Stimulated activated CD4-positive, alpha-beta T cell treated with anti-CD3 and anti-CD28 coated beads, TNF-alpha, amount 100 ng/mL, for 4 hours (primary cell): Measurements from ENCODE around the gene MSI2.

ENCODE experiments used
- DNase-seq, 3 experiments: peaks; one replicate each; pipeline ENCODE4 v3.0.0-alpha.2; 2020; ENCODE audit warnings: low read depth in 3 of 3

The MSI2 gene

DNA sequence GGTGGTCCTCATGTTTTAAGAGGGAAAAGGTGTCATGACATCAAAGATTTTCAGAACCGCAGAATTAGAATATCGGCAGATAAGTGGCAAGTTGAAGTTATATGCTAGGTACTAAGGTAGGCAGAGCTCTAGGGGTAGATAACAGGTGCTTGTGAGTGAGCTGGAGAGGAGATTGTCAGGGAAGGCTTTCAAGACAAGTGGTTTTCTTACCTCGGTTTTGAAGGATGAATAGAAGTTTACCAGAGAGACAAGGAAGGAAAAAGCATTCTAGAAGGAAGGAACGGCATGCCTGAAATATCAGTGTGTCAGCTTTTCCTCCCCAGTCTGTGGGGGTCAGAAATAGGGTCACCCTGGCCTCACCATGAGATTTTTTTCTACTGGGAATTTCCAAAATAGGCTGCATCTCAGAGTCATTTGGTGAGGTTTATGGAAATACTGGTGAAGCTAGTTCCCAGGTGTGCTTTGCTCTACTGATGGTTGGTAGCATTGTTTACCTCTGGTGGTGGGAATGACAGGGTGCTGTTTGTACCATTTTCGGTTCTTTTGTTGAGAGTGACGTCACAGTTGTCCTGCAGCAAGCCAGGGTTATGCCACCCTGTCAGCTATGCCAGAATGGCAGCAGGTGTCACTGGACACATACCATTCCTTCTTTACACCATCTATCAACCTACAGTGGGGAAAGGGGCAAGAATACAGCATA lies 112.5 kb downstream of the MSI2 start:
- no peak for DNase-seq

DNA sequence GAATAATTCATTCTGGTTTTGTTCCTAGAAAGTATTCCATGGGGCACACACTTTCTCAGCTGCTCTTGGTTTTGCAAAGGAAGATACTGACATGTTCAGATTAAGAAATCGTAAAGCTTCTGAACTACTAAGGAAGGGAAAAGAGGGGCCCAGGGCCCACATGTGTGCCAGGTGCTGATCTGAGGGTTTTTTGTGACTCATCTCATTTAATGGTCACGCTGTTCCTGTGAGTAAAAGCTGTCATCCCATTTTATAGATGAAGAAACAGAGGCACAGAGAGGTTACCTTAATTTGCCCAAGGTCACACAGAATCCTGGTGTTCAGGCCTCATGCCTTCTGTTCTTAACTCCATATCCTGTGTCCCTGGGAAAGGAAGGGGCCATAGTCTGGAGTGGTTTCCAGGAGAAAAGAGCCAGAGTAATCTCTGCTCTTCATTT lies 113.2 kb downstream of the MSI2 start:
- no peak for DNase-seq

GRCh38 chr17:57370037-57370581 lies 113.8 kb downstream of the MSI2 start:
- no peak for DNase-seq

DNA sequence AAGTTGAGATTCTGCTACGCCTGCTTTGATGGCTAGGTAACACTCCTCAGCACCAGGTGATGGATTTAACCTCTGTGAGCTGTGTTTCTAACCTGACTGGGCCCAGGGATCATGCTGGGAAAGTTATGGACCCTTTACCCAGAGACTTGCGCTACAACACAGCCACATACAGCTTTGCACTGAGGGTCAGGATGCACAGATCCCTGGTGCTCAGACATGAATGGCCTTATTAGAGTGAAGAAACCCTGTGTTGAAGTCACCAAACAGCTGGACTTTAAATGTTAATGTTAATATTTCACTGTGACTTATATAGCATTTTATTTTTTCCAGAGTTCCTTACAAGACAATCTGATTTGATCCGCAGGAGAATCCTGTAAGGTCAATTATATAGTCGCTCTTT lies 114.3 kb downstream of the MSI2 start:
- DNase-seq, result no peak

- DNase-seq, result no peak
Measured at GRCh38 chr17:57372156-57372555, 115.8 kb downstream of the MSI2 start.

DNA sequence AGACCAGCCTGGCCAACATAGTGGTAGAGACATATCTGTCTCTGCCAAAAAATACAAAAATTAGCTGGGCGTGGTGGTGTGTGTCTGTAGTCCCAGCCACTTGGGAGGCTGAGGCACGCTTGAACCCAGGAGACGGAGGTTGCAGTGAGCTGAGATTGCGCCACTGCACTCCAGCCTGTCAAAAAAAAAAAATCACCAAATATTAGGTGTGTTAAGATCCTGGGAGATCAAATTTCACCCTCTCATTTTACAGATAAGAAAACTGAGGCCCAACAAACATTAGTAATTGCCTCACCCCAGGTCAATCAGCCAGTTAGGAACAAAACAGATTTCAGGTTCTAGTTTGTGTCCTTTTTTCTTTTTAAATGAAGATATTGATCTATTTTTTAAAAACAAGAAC lies 116.7 kb downstream of the MSI2 start:
- no peak for DNase-seq

GRCh38 chr17:57373756-57374155 lies 117.4 kb downstream of the MSI2 start:
- no peak for DNase-seq

DNA sequence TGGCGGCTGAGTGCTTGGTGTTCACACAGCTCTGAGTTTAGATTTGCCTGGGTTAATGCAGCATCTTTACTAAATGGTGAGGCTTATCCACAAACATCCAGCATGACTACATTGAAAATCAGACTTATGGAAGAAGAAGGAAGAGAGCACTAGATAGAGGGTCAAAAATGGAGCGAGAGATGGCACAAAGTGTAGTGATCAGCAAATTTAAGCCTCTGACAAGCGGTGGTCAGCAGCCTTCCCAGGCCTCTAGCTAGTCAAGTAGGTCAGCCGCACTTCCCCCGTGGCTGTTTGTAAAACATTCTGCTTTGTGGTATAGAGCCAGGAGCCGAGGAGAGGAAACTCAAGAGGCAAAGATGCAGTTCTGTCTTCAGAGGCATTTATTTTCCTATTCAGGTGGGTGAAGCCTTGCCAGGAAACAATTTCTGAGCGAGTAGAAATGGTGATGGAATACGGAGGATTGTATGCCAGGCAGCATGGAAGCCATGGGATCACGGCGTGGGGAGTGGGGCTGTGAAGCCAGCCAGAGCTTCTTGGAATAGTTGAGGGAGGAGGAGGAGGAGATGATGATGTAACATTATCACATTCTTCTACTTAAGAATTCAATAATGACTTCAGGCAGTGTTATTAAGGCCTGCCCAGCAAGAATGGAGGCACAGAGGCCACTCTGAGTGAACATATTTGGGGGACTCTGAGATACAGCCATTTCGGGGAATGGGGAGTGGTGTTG lies 118.9 kb downstream of the MSI2 start:
- DNase-seq, result no peak

DNA sequence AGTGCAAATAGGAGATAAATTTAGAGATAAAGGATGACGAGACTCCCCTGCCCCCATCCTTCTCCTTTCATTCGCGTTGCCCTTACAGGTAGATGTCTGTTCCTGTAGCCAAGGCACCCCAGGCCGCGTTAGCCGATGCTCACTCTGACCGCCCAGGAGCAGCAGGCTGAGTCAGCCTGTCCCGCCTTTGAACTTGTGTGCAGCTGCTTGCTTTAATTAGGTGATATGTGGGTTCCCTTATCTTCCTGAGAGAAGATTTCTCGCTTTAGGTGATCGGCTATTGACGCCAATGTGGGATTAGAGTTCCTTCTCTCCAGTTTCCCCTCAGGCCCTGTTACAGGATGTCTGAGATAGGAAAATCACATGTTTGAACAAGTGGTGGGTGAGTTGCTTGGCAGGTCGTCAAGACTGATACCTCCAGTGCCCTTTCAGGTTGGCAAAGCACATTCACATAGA lies 119.5 kb downstream of the MSI2 start:
- DNase-seq, result no peak

DNA sequence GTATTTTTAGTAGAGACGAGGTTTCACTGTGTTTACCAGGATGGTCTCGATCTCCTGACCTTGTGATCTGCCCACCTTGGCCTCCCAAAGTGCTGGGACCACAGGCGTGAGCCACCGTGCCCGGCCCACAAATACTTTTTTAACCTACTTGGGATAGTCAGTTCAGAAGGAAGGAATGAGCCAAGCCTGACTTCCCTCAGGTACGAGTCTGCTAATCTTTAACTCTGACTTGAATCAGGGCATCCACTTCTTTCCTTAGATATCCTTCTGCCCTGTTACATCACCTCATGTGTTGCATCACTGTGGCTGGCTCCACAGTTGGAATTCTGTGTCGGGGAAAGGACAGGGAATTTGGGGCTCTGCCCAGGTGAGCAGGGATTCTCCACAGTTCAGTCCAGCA lies 120.8 kb downstream of the MSI2 start:
- no peak for DNase-seq

DNA sequence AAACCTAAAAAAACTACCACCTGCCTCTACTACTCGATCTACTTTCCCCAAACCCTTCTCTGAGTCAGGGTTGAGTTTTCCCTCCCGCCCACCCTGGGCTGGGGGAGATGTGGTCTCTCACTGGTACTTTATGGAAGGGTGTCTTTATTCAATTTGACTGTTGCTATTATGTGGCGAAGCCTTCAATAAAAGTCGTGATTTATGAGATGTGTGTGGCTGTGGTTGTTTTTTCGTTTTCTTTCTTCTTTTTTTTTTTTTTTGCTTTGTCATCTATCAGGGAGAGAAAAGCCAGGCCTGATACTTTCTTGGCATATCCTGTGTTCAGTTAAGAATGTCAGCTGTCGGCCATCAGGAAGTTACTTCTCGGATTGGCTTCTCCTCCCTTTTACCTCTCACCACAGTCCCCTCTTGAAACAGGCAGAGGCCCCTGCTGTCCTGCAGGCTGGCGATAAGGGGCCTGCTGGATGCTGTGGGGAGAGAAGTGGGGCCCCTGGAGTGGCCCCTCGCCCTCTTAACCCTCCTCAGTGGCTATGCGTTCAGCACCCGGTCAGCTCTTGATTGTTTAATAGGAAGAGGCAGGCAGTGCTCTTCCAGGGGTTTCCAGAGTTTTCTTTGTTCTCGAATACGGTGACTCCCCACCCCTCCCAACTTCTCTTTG lies 123.0 kb downstream of the MSI2 start:
- no peak for DNase-seq

DNA sequence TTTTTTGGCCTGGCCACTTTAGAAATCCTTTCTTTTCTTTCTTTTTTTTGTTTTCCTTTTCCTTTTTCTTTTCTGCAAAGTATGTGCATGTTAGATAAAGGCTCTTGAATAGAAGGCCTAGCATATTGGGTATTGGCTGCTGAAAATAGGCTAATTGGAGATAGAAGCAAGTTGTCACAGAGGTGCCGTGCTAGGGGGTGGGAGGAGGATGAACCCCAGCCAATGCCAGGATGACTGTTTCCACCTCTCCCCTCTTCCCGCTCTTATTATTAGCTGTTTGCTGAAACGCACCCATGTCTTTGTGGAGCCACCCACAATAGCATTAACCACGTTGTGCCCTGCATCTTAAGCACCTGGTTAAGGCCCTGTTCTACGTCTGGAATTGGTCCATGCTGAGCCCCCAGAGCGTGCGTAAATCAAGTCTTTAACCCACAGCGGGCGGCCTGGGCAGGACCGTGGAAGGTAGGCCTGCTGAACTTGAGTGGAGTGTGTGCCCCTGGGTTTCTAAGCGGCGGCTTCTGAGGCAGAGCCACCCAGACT lies 123.6 kb downstream of the MSI2 start:
- no peak for DNase-seq

DNA sequence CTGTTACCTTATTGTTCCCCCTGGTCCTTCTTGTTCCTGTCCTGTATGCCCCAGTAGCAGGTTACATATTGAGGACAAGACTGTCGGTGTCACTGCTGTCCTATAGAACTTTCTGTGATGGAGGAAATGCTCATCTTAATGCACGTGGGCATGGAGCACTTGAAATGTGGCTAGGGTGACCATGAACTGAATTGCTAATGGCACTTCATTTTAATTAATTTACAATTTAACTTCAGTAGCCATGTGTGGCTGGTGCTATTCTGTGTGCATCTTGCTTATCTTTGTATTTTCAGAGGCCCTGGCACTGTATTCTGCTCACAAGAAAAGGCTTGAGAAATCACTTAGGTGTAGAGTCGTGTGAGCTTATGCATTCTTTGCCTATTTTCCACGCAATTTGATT lies 125.2 kb downstream of the MSI2 start:
- no peak for DNase-seq

DNA sequence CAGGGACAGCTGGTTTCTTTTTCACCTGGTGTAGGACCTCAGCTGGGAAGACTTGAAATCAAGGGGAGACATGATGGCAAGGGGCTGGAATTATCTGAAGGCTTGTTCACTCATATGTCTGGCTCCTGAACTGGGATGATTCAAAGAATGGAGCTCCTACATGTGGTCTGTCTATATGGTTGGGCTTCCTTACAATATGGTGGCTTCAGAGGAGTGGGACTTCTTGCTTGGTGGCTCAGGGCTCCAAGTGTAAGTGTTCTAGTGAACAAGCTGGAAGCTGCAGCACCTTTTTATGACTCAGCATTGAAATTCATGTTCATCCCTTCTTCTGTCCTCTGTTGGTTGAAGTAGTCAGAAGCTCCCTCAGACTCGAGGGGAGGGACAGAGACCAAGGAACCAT lies 127.9 kb downstream of the MSI2 start:
- DNase-seq, result no peak

- no peak for DNase-seq
Measured at GRCh38 chr17:57385975-57386374, 129.7 kb downstream of the MSI2 start.

GRCh38 chr17:57387575-57387974 lies 131.3 kb downstream of the MSI2 start:
- DNase-seq, result no peak

DNA sequence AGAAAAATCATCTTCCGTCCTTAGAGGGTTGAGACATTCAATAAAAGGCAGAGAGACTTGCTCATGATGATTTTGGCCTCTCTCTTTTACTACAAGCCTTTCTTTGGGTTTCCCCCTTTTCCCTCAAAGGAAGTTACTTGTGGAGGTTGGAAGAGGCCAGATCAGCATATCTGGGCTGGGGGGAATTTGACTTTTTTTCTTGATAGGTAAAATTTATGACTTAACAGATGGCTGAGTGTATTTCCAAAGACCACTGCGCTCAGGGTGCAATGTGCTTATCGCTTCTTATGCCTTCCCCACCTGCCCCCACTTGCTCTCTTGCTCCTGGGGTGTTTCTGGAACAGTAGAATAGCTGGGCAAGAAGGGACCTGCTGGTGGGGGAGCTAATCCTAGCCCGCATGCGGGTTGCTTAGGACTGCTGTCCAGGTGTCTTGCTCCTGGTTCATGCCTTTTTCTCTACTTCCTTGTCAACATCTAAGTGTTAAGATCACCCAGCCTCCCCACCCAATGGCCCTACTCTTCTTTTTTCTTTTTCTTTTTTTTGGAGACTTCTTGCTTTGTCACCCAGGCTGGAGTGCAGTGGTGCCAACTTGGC lies 131.9 kb downstream of the MSI2 start:
- no peak for DNase-seq

GRCh38 chr17:57389473-57389872 lies 133.2 kb downstream of the MSI2 start:
- no peak for DNase-seq

DNA sequence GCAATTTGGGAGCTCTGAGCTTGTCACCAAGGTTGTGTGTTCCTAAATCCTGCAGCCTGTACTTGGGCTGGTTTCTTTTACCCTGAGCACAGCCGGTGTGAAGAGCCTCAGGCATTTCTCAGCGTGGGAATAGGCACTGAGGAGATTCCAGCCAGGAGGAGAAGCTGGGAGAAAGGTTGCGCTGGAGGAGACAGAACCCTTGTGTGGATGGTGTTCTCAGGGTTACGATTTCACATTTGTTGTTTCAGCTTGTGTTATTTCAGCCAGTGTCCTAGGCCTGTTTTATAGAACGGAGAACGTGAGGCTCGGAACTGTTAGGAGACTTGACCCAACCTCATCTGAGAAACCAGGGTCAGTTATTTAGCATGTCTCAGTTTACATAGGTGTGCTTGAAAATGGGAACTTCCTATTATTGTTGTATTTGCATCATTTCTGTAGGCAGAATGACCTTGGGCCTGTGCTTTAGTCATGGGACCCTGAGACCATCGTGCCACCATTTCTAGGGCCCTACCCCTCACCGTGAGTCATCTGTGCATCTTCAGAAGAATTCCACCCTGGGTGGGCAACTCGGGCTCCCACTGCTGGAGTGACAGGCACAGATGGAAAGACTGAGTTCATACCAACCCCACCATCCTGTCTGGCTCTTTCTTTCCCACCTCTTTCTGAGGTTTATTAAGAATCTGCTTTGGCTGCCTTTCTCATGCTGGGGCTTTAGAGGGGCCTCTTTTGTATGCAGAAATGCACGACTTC lies 134.9 kb downstream of the MSI2 start:
- DNase-seq, result no peak

- no peak for DNase-seq
Measured at GRCh38 chr17:57391857-57392471, 135.6 kb downstream of the MSI2 start.

DNA sequence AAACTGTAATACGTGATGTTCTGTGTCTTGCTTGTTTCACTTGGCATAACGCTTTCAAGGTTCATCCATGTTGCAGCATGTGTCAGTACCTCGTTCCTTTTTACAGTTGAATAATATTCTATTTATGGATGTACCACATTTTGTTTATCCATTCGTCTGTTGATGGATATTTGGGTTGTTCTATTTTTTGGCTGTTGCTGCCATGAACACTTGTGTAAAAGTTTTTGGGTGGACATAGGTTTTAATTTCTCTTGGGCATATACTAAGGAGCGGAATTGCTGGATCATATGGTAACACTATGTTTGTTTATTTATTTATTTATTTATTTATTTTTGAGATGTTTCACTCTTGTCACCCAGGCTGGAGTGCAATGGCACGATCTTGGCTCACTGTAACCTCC lies 137.0 kb downstream of the MSI2 start:
- no peak for DNase-seq
